ENCODE measurements around the gene CAMK2D. TPM values are rescaled to one million over a fixed set of nuclear protein-coding genes. Genes with fewer than 3 reads are reported as not detected.

CAMK2D gene
- total RNA-seq, 1 experiment from 2014 or later, result 9.0 TPM

GRCh38 chr4:113620032-113620431 lies 141.5 kb downstream of the CAMK2D start:
- Histone ChIP-seq H4K91ac (ENCODE audit: insufficient read length, low read depth, low read length) (no peak overlapping the region), H3K4me1 (ENCODE audit: insufficient read depth, low read length) (no peaks in the 10 kb centered on the region), H3T11ph (ENCODE audit: low read length) (no peak overlapping the region), H3K9me3 (ENCODE audit: control insufficient read depth, low read depth, low read length) (no peaks in the 10 kb centered on the region), H2BK12ac (ENCODE audit: insufficient read length, low read depth, low read length) (no peak overlapping the region), H4K8ac (replicated peaks; ENCODE audit: insufficient read length, low read depth, low read length) (no peak overlapping the region), H3K18ac (ENCODE audit: insufficient read length, low read depth, low read length) (no peak overlapping the region), H3K9ac (ENCODE audit: extremely low read depth, insufficient read length, low read length) (no peak overlapping the region), H4K5ac (ENCODE audit: insufficient read length, low read depth, low read length) (no peak overlapping the region), H3K27ac (ENCODE audit: insufficient read length, low read depth, low read length) (no peak overlapping the region), H3K56ac (ENCODE audit: insufficient read length, low read depth, low read length) (no peak overlapping the region), H3K79me2 (ENCODE audit: insufficient read depth, low read length) (no peaks in the 10 kb centered on the region), H3K14ac (ENCODE audit: insufficient read depth, low read length) (no peak overlapping the region), H2AFZ (ENCODE audit: low read length) (no peak overlapping the region), H3K23me2 (ENCODE audit: insufficient read length, low read depth, low read length, poor library complexity, severe bottlenecking) (no peaks in the 10 kb centered on the region), H2AK5ac (ENCODE audit: insufficient read length, low read length) (no peak overlapping the region), H3K4me2 (ENCODE audit: insufficient read depth, insufficient read length, low read length) (no peak overlapping the region), H2BK20ac (ENCODE audit: low read depth, low read length, poor library complexity, severe bottlenecking) (no peak overlapping the region), H3K79me1 (ENCODE audit: insufficient read depth, low read depth, low read length, poor library complexity, severe bottlenecking) (no peaks in the 10 kb centered on the region), H2BK15ac (ENCODE audit: low read depth, low read length) (no peak overlapping the region), H3K27me3 (ENCODE audit: insufficient read depth, low read length) (no peaks in the 10 kb centered on the region), H4K20me1 (ENCODE audit: control insufficient read depth, insufficient read depth, insufficient read length) (no peaks in the 10 kb centered on the region), H2BK120ac (ENCODE audit: low read depth, low read length, poor library complexity, severe bottlenecking) (no peak overlapping the region), H3K4ac (ENCODE audit: low read depth, low read length) (no peak overlapping the region), H2BK5ac (ENCODE audit: insufficient read length, low read length) (no peak overlapping the region), H3K23ac (ENCODE audit: insufficient read length, low read depth, low read length) (no peak overlapping the region)
- no peak overlapping the region for H3K4me3 Mint-ChIP-seq
- WGBS (ENCODE audit: extremely low coverage, insufficient read length, low lambda C conversion rate), result no CpG with 5 or more reads among the region's 2 CpGs
- H3K27ac Mint-ChIP-seq, result no peak overlapping the region
- H3K36me3 Mint-ChIP-seq (ENCODE audit: insufficient read depth in 1 of 3, low read depth in 3 of 3), result no peaks in the 10 kb centered on the region
- TF ChIP-seq CTCF (conservative IDR thresholded peaks at IDR 0.05), result no peak
- no peak for DNase-seq
- H3K9me3 Mint-ChIP-seq, result no peaks in the 10 kb centered on the region
- no peaks in the 10 kb centered on the region for H3K27me3 Mint-ChIP-seq (ENCODE audit: low read depth)
- no peaks in the 10 kb centered on the region for H3K4me1 Mint-ChIP-seq
